ENCODE data around the gene PEAR1. TPM values are rescaled to one million over a fixed set of nuclear protein-coding genes. Genes with fewer than 3 reads are reported as not detected.

PEAR1 gene
- total RNA-seq, 1 experiment from 2014 or later, result 0.39 TPM

GRCh38 chr1:156856282-156856785 is 37.2 kb upstream of the PEAR1 start:
- Histone ChIP-seq H3K18ac (ENCODE audit: insufficient read length, low read depth, low read length) (no peak overlapping the region), H3K9me3 (ENCODE audit: control insufficient read depth, low read depth, low read length) (no peaks in the 10 kb centered on the region), H3K27me3 (ENCODE audit: insufficient read depth, low read length) (peaks cover 48% of the 10 kb centered on the region), H3K14ac (ENCODE audit: insufficient read depth, low read length) (no peak overlapping the region), H3K56ac (ENCODE audit: insufficient read length, low read depth, low read length) (no peak overlapping the region), H2BK12ac (ENCODE audit: insufficient read length, low read depth, low read length) (no peak overlapping the region), H3K4ac (ENCODE audit: low read depth, low read length) (no peak overlapping the region), H3T11ph (ENCODE audit: low read length) (no peak overlapping the region), H4K8ac (replicated peaks; ENCODE audit: insufficient read length, low read depth, low read length) (no peak overlapping the region), H2BK15ac (ENCODE audit: low read depth, low read length) (no peak overlapping the region), H2AK5ac (ENCODE audit: insufficient read length, low read length) (no peak overlapping the region), H4K5ac (ENCODE audit: insufficient read length, low read depth, low read length) (no peak overlapping the region), H3K4me2 (ENCODE audit: insufficient read depth, insufficient read length, low read length) (no peak overlapping the region), H3K79me2 (ENCODE audit: insufficient read depth, low read length) (no peaks in the 10 kb centered on the region), H2AFZ (ENCODE audit: low read length) (no peak overlapping the region), H3K79me1 (ENCODE audit: insufficient read depth, low read depth, low read length, poor library complexity, severe bottlenecking) (no peaks in the 10 kb centered on the region), H3K9ac (ENCODE audit: extremely low read depth, insufficient read length, low read length) (no peak overlapping the region), H4K20me1 (ENCODE audit: control insufficient read depth, insufficient read depth, insufficient read length) (no peaks in the 10 kb centered on the region), H3K27ac (ENCODE audit: insufficient read length, low read depth, low read length) (no peak overlapping the region), H3K23ac (ENCODE audit: insufficient read length, low read depth, low read length) (no peak overlapping the region), H4K91ac (ENCODE audit: insufficient read length, low read depth, low read length) (no peak overlapping the region), H2BK5ac (ENCODE audit: insufficient read length, low read length) (no peak overlapping the region), H2BK120ac (ENCODE audit: low read depth, low read length, poor library complexity, severe bottlenecking) (no peak overlapping the region), H2BK20ac (ENCODE audit: low read depth, low read length, poor library complexity, severe bottlenecking) (no peak overlapping the region), H3K4me1 (ENCODE audit: insufficient read depth, low read length) (no peaks in the 10 kb centered on the region), H3K23me2 (ENCODE audit: insufficient read length, low read depth, low read length, poor library complexity, severe bottlenecking) (peaks cover 13% of the 10 kb centered on the region)
- Mint-ChIP-seq H3K27me3 (ENCODE audit: low read depth) (peaks cover 96% of the 10 kb centered on the region), H3K36me3 (ENCODE audit: insufficient read depth in 1 of 3, low read depth in 3 of 3) (no peaks in the 10 kb centered on the region), H3K4me3 (no peak overlapping the region), H3K9me3 (no peaks in the 10 kb centered on the region), H3K27ac (no peak overlapping the region), H3K4me1 (peaks cover 6 to 27% of the 10 kb centered on the region in 2 experiments)
- DNase-seq, result no peak
- TF ChIP-seq CTCF (conservative IDR thresholded peaks at IDR 0.05), result no peak
- no CpG with 5 or more reads among the region's 3 CpGs for WGBS (ENCODE audit: extremely low coverage, insufficient read length, low lambda C conversion rate)
